Ovary (tissue), 9 donors: ENCODE results near the gene GPR132. TPM values are rescaled to one million over a fixed set of nuclear protein-coding genes. Genes with fewer than 3 reads are reported as not detected.

Source experiments
- DNase-seq, 5 donors: peaks; one replicate each; pipeline ENCODE4 v3.0.0-alpha.2; 2019 to 2020
- H3K27ac ChIP-seq, 2 donors: fragments of 200-600 bp; one replicate each; pipeline versions ENCODE4 v1.5.1 to v1.8.0; 2019 to 2022
- H3K27me3 ChIP-seq: fragments of 200-600 bp; one replicate; pipeline ENCODE4 v1.8.0; 2022
- H3K36me3 ChIP-seq: fragments of 200-600 bp; sonication (generic); one replicate; pipeline ENCODE4 v1.5.1; 2019
- H3K4me1 ChIP-seq: one replicate; pipeline ENCODE4 v1.8.1; 2013; ENCODE audit warnings: mild to moderate bottlenecking, moderate library complexity; ENCODE audit not compliant: insufficient read depth
- H3K4me3 ChIP-seq: fragments of 200-600 bp; sonication (generic); one replicate; pipeline ENCODE4 v1.5.1; 2017
- H3K9me3 ChIP-seq, 2 donors: fragments of 200-600 bp in 1 of 2; sonication (generic) in 1 of 2; one replicate each; pipeline versions ENCODE4 v1.5.1 to v1.8.1; 2013 to 2019; ENCODE audit warnings: mild to moderate bottlenecking in 1 of 2, moderate library complexity in 1 of 2
- CTCF ChIP-seq, 3 donors: fragments of 450-650 bp in 2 of 3; fragments of 200-600 bp in 1 of 3; IDR thresholded peaks; one replicate each; pipeline versions ENCODE4 v1.5.1 to v1.8.0; 2016 to 2022; ENCODE audit warnings: antibody characterized with exemption in 3 of 3, mild to moderate bottlenecking in 1 of 3
- EP300 ChIP-seq: sonication (generic); formaldehyde crosslinking; IDR thresholded peaks from one replicate; pipeline ENCODE4 v1.6.1; 2017; ENCODE audit warnings: antibody characterized with exemption
- POLR2A ChIP-seq: fragments of 450-650 bp; IDR thresholded peaks from one replicate; pipeline ENCODE4 v1.6.1; 2017; ENCODE audit warnings: antibody characterized with exemption, mild to moderate bottlenecking, moderate library complexity
- WGBS, 3 donors: extraction: QIAGEN DNeasy Blood & Tissue Kit in 1 of 3; methylation state at CpG; one replicate each; pipeline versions ENCODE4 v1.1.5 to v1.1.7; 2013 to 2017; 5-methylcytosine and 5-hydroxymethylcytosine counted together
- intact Hi-C, 4 donors: fragments of 100-400 bp; cut with DNase I; formaldehyde crosslinking; loops; one replicate each; pipeline versions ENCODE4 v1.11.0 to v1.15.1; 2022 to 2023
- polyA plus RNA-seq, 2 donors: library from polyadenylated mRNA; stranded (reverse); fragments of 200-250 nt in 1 of 2; fragments of 350-450 nt in 1 of 2; fragmentation: Illumina TruSeq in 1 of 2; extraction: RNeasy Lipid Tissue Mini Kit (QIAGEN cat#74804) in 1 of 2; gene quantifications; one replicate each; pipeline ENCODE4 v1.2.3, GENCODE V29; 2013 to 2014
- total RNA-seq, 7 donors: library from RNA; depleted of rRNA in 2 of 7; stranded (reverse); fragments of >200 nt in 2 of 7; fragmentation: NEBNext Ultra II Directional in 3 of 7; extraction: Animal tissue kit (Norgen Biotek cat#: 25700) in 3 of 7; gene quantifications; one replicate each; pipeline versions ENCODE4 v1.1.0 to v1.2.4, GENCODE V29; 2016 to 2023
- donor health status: DM: no; HTN: no; CAD: no; lungs with moderate emphysema.
- donor health status: DM: no; HTN: no; CAD: no.
- donor health status: Bipolar disorder and iron deficiency.
- donor health status: DM: yes; HTN: yes; CAD: no.
- donor health status: DM: no; HTN: no; CAD: no.
- donor health status: DM: yes; HTN: yes; CAD: no.

The GPR132 gene
- total and polyA plus RNA-seq, 9 donors = 0.27 to 2.0 (median 0.73) TPM

- DNase-seq = no peak
- no peak overlapping the region for H3K27ac ChIP-seq
- no peak overlapping the region for H3K4me3 ChIP-seq
- peaks cover 12% of the 10 kb centered on the region for H3K4me1 ChIP-seq
- intact Hi-C loops = loop anchor here in 1 of 4 donors (5.0 kb wide), 1 partner anchor 36 kb away; the partner anchor contains the start of gene CLBA1
- no peak for TF ChIP-seq POLR2A
- TF ChIP-seq EP300 = no peak
- no peak for TF ChIP-seq CTCF (IDR thresholded peaks at IDR 0.05)
- no peaks in the 10 kb centered on the region for H3K9me3 ChIP-seq
- H3K27me3 ChIP-seq = no peaks in the 10 kb centered on the region
- H3K36me3 ChIP-seq = no peaks in the 10 kb centered on the region
- WGBS, 3 donors = 78 to 80% (median 80%) methylated on average over 11 of the region's 11 CpGs
These were observed 42.1 kb downstream of the GPR132 start for GRCh38 chr14:105023144-105023543.

- 71 to 85% (median 73%) methylated on average over 2 of the region's 2 CpGs for WGBS, 3 donors
- no peak for DNase-seq
- no peaks in the 10 kb centered on the region for H3K36me3 ChIP-seq
- no peak for TF ChIP-seq EP300
- TF ChIP-seq CTCF (IDR thresholded peaks at IDR 0.05) = no peak
- no peak for TF ChIP-seq POLR2A
- no peak overlapping the region for H3K4me3 ChIP-seq
- no peaks in the 10 kb centered on the region for H3K27me3 ChIP-seq
- peaks cover 12% of the 10 kb centered on the region for H3K4me1 ChIP-seq
- intact Hi-C loops = loop anchor here in 1 of 4 donors (5.0 kb wide), 1 partner anchor 35 kb away; the partner anchor contains the start of gene CLBA1
- no peak overlapping the region for H3K27ac ChIP-seq
- no peaks in the 10 kb centered on the region for H3K9me3 ChIP-seq
These were observed 43.0 kb downstream of the GPR132 start for GRCh38 chr14:105022276-105022670.

GRCh38 chr14:105021656-105022275 lies 43.5 kb downstream of the GPR132 start:
- Histone ChIP-seq H3K36me3 (no peaks in the 10 kb centered on the region), H3K27ac (peak overlapping the region in 1 of 2 donors; percentile 54), H3K4me1 (peaks cover 12% of the 10 kb centered on the region), H3K27me3 (no peaks in the 10 kb centered on the region), H3K9me3 (no peaks in the 10 kb centered on the region), H3K4me3 (peak overlapping the region; percentile 53)
- 9 to 11% (median 10%) methylated on average over 20 of the region's 20 CpGs for WGBS, 3 donors
- intact Hi-C loops = loop anchor here in 1 of 4 donors (5.0 kb wide), 1 partner anchor 34 kb away; the partner anchor contains the start of gene CLBA1
- TF ChIP-seq CTCF (IDR thresholded peaks at IDR 0.05) (no peak), POLR2A (no peak), EP300 (no peak)
- peak; percentile 31 to 60 (median 56) for DNase-seq

GRCh38 chr14:105020815-105021655 lies 44.2 kb downstream of the GPR132 start, which contains the start of gene CDCA4:
Gene CDCA4, minus strand, starts transcription at chr14:105021083. Its CDS starts 9,154 bp downstream, at chr14:105011929.
- Histone ChIP-seq H3K27ac (peak within 1 kb of the TSS in 1 of 2 donors; percentile 67), H3K4me1 (peaks cover 12% of the 10 kb centered on the region), H3K9me3 (no peaks in the 10 kb centered on the region), H3K36me3 (no peaks in the 10 kb centered on the region), H3K4me3 (peak within 1 kb of the TSS; percentile 54), H3K27me3 (no peaks in the 10 kb centered on the region)
- intact Hi-C loops = loop anchor here in 1 of 4 donors (5.0 kb wide), 1 partner anchor 34 kb away; the partner anchor contains the start of gene CLBA1
- TF ChIP-seq CTCF (IDR thresholded peaks at IDR 0.05) (peak in 1 of 3 donors; percentile 25), POLR2A (peak; percentile 75), EP300 (no peak)
- DNase-seq = peak; percentile 96 to 98 (median 97)
- 0 to 1% (median 1%) methylated on average over 70 to 115 of the region's 115 CpGs for WGBS, 3 donors
